ENCODE data around the gene TMEM130.

DNA sequence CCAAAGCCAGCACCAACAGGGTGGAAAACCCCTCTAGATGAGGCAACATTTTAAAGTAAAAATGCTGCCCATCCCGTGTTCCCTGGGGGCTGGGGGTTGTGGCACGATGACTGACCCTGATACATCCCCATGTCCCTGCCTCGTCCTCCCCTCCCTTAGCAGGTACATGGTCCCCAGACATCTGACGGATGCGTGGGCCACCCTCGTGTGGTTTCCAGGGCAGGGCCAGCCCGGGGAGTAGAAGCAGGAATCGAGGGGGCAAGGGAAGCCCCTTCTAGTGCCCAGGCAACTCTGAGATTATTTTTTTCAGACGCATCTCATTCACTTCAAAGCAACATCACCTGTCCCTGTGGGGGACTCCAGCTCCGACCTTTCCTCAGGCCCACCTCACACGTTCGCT, 3.5 kb downstream of the TMEM130 start:
- no peak for TF ChIP-seq POLR2A (IDR thresholded peaks at IDR 0.05)
- TF ChIP-seq, protein P1, sequence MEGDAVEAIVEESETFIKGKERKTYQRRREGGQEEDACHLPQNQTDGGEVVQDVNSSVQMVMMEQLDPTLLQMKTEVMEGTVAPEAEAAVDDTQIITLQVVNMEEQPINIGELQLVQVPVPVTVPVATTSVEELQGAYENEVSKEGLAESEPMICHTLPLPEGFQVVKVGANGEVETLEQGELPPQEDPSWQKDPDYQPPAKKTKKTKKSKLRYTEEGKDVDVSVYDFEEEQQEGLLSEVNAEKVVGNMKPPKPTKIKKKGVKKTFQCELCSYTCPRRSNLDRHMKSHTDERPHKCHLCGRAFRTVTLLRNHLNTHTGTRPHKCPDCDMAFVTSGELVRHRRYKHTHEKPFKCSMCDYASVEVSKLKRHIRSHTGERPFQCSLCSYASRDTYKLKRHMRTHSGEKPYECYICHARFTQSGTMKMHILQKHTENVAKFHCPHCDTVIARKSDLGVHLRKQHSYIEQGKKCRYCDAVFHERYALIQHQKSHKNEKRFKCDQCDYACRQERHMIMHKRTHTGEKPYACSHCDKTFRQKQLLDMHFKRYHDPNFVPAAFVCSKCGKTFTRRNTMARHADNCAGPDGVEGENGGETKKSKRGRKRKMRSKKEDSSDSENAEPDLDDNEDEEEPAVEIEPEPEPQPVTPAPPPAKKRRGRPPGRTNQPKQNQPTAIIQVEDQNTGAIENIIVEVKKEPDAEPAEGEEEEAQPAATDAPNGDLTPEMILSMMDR (IDR thresholded peaks at IDR 0.05): no peak
- no peak for TF ChIP-seq POLR2AphosphoS5 (IDR thresholded peaks at IDR 0.05)

Measured in upper lobe of left lung (tissue), 4 donors.